HG02870 (cell line): ENCODE data around the gene EFNA4.

Experiments used
- ATAC-seq: cut with Tn5 transposase; IDR thresholded peaks from one replicate; pipeline ENCODE4 v1.9.1; 2021; ENCODE audit warnings: mild to moderate bottlenecking, moderate library complexity; ENCODE audit not compliant: unreplicated experiment

The EFNA4 gene

DNA sequence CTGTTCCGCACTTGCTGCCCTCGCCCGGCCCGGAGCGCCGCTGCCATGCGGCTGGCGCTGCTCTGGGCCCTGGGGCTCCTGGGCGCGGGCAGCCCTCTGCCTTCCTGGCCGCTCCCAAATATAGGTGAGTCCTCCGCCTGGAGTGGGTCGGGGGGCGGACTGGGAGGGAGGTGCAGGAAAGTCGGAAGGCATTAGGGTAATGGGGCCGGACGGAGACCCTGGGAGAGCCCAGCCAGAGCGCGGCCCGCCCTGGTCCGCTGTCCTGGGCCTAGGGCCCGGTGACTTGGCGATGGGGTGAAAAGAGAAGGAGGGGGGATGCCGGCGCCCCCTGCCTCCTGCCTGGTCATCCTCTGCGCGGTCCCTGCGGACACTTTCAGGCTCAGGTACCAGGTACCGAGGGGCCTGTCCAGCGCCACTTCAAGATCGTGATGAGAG lies 12.2 kb upstream of the EFNA4 start:
- no peak for ATAC-seq

DNA sequence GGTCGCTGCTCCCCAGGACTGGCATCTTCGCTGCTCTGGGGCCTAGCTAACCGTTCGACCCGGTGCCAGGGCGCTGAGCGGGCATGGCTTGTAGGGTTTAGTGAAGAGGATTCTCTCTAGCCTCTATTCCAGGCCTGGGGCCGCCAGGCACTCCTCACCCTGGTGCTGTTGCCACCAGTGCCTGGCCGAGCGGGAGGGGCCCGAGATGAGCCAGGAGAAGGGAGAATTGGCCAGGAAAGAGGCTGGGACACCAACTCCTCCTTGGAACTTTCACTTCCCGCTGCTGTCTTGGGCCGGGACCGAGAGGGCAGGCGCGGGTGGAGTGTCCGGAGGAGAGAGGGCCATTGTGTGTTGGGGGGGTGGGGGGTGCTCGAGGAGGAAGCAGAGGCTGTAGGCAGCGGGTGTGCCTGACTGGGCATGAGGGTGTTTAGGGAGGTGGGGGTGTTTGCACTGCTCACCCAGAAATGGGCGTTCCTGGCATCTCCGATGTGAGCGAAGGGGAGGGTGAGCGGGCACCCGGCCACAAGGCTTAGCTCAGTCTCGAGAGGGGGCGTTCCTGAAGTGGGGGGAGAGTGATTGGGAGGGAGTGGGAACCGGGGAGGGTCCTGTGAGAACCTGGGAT lies 11.7 kb upstream of the EFNA4 start:
- ATAC-seq, result no peak

DNA sequence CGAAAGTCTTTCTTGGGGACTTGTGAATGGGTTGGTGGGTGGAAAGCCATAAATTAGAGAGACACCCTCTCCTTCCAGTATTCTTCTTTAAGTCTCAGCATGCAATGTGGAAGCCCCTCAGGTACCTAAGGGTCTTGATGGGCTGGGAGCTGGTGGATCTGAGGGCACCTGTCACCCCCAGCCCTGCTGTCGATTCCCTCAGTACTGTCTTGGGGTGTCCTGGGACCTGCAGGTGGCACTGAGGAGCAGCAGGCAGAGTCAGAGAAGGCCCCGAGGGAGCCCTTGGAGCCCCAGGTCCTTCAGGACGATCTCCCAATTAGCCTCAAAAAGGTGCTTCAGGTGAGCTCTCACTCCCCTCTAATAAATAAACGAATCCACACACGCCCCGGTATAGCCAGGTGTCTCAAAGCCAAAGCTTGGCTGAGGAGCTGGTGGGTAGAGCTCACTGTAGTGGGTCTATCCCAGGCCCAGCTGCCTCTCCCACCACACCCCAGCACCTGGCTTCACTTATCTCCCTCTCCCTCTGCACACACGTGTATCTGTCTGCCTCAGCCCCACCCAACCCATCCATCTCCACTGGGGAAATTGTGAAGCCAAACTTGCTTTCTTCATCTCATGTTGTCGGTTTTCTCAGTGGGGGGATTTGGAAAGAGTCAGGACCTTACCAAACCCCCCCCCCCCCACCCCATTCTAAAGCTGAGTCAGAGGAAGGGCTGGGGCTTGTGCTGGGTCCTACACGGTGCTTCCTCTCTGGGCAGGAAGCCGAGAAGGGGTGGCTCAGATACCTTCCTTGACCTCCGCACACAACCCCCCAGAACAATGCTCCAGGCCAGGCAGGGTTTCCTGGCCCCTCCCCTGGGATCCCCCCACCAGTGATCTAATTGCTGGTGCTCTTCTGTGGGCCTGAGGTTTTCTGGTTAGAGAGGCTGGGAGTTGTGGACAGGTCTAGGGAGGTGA lies 10.8 kb upstream of the EFNA4 start:
- no peak for ATAC-seq

DNA sequence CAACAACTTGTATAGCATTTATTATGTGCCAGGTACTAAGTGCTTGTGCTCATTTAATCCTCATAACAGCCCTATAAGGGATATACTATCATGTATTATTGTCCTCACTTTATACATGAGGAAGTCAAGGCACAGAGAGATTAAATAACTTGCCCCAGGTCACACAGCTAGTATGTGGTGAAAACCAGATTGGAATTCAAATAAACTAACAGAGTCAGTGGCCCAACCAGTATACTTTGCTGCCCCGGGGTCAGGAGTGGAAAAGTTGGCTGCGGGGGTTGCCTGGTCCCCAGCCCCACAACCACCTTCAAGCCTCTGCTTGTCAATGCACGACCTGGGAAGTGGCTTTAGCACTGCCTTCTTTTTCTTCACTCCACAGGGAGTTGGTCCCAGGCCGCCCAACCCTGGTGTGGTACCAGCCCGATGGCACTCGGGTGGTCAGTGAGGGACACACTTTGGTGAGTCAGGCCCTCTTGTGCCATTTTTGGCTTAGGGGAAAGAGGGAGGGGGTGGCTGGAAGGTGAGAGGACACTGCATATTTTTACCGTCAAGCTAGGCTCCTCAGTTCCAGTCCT lies 9.9 kb upstream of the EFNA4 start:
- no peak for ATAC-seq

DNA sequence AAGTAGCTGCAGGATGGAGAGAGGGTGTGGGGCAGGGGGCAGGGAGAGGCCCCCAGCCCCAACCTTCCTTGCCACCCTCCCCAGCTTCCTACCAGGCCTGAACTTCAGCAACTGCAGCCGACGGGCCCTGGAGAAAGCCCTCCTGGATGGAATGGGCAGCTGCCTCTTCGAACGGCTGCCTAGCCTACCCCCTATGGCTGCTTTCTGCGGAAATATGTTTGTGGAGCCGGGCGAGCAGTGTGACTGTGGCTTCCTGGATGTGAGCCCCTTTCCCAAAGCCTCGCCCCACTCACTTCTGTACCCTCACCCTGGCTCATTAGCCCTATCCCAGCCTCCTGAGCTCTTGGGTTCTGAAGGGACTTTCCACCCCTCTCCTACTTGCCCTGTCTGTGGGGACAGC lies 6.4 kb upstream of the EFNA4 start:
- ATAC-seq, result no peak

DNA sequence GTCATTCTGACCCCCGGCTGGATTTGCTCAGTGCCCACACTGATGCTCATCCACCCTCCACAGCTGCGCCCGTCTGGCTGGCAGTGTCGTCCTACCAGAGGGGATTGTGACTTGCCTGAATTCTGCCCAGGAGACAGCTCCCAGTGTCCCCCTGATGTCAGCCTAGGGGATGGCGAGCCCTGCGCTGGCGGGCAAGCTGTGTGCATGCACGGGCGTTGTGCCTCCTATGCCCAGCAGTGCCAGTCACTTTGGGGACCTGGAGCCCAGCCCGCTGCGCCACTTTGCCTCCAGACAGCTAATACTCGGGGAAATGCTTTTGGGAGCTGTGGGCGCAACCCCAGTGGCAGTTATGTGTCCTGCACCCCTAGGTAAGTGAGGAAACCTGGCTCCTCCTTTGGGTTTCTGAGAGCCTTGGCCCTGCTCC lies 5.7 kb upstream of the EFNA4 start:
- no peak for ATAC-seq

DNA sequence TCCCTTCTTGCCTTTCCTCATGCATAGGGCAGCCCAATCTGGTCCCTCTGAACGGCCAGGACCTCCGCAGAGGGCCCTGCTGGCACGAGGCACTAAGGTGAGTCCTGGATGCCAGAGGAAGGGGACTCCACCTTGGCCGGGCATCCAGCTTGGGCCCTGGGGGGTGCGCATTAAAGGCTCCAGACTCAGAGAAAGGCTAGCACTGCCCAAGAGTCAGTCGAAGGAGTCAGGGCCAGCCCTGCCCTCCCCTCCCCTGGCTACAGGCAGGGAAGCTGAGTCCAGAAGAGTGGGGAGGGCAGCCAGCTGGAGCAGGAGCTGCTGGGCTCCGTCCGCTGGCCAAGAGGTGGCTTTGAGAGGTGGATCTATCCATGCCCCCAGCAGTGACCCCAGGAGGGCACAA lies 2.8 kb upstream of the EFNA4 start:
- ATAC-seq, result no peak

DNA sequence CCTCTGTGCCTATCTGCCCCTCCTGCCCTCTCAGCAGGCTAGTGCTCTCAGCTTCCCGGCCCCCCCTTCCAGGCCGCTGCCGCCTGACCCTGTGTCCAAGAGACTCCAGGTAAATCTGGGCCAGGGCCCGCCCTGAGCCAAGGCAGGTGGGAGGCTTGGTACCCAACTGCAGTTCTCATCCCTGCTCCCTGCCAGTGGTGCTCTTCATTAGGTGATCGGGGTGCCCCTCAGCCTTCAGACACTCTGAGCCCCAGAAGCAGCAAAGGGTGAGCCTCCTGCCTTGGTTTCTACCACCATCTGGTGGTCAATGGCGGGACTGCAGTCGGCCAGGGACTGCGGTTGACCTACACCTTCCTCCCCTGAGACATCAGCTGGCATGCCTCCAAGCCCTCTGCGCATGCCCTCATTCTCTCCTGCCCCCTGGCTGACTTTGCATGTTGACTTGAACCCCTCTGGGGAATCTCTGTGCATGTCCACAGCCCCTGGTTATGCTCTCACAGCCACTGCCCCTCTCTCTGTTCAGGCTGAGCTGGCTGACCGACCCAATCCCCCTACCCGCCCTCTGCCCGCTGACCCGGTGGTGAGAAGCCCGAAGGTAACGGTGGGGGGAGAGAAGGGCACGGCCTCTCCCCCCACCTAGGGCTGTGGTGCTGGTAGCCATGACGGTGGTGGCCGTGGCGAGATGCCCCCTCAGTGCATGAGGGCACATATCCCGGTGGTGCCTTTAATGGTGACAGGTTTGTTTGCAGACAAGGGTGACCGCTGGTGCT lies 2.0 kb upstream of the EFNA4 start:
- ATAC-seq, result peak; percentile 38

DNA sequence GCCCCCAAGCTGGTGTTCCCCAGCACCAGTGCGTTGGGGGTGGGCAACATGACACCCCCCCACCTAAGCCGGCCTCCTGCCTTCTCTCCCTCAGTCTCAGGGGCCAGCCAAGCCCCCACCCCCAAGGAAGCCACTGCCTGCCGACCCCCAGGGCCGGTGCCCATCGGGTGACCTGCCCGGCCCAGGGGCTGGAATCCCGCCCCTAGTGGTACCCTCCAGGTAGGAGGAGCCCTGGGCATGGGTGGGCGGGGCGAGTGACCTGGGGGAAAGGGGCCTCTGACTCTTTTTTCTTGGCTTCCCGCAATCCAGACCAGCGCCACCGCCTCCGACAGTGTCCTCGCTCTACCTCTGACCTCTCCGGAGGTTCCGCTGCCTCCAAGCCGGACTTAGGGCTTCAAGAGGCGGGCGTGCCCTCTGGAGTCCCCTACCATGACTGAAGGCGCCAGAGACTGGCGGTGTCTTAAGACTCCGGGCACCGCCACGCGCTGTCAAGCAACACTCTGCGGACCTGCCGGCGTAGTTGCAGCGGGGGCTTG lies 1.3 kb upstream of the EFNA4 start:
- no peak for ATAC-seq

DNA sequence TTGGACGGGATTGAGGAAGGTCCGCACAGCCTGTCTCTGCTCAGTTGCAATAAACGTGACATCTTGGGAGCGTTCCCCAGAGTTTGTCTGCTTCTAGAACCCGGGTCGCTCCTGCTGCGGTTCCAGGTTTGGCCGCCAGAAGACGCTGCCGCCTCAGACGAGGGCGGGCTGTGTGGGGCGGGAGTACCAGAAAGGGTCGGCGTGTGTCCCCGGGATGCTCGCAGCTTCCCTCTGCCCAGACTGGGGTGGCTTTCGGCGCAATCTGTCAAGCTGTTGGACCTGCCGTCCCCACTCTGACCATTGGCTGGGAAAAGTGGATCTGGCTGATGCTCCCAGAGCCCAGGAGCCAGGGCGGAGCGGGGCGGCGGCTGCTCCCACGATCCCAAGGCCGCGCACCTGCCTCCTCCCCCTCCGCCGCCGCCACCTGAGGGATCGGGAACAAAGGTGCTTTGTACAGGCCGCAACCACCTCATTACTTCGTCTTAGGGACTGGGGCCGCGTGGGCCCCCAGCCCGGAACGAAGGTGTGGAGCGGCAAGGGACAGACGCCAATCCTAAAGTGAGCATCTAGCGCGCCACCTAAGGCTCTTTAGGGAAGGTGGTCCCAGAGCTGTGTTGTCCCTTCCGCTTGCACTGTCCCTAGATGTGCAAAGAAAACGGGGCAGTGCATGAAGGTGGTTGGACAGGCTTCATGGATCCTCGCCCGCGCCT lies 683 bp upstream of the EFNA4 start:
- ATAC-seq, result no peak

DNA sequence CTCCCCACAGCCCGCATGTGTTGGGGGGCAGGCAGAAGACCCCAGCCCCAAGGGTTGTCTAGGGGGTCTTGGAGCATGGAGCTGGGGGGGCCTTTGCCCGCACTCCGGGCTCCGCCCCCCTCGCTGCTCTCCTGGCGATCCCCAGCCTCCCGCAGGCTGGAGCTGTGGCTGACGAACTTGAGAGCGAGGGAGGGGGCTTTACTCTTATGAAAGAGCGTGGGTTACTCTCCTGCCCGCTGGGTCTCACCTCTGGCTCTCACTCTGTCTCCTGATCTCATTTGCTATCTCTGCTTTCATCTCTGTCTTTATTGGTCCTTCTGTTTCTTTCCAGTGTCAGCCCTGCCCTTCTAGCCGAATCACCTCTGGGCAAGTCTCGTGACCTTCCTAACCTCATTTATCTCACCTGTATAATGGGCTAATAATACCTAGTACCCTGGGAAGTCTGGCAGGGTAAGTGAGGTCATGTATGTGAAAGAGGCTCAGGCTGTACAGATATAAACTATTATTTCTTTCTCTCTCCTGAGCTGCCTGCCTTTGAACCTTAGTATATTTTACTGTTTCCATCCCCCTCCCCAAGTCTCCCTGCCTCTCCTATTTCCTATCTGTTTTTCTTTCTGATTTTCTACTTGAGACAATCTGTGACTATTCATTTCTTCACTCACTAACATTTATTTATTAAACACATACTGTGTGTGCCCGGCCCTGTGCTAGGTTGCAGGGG lies 731 bp downstream of the EFNA4 start:
- no peak for ATAC-seq

DNA sequence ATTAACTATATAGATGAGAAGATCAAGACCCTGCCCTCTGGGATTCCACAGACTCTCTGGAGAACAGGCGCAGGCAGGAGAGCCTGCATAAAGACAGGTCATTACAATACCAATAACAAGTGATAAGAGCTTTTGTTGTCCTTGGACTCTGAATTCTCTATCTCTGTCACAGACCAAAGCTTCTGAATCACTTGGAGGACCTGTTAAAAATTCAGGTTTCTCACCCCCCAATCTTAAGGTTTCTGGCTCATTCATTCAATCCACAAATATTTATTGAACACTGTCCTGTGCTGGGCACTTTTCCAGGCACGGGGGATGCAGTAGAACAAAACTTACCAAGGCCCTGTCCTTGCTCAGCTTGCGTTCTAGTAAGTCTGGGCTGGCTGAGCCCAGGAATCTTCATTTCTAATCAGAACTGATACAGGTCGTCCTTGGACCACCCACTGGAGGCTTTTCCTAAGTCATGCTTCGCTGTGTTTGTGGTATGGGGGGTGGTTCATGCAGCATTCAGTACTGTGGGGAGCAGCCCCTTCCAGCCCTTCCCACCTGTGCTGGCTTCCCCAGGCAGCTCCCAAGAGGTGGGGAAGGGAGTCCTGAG lies 1.4 kb downstream of the EFNA4 start:
- no peak for ATAC-seq

DNA sequence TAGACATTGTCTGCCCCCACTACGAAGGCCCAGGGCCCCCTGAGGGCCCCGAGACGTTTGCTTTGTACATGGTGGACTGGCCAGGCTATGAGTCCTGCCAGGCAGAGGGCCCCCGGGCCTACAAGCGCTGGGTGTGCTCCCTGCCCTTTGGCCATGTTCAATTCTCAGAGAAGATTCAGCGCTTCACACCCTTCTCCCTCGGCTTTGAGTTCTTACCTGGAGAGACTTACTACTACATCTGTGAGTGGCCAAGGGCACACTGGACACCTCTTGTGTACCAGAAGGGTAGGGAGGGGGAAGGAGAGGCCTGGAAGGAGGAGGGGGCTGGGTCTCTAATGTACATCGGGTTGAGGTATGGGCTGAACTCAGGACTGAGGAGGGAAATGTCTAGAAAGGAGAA lies 3.2 kb downstream of the EFNA4 start:
- ATAC-seq, result no peak

DNA sequence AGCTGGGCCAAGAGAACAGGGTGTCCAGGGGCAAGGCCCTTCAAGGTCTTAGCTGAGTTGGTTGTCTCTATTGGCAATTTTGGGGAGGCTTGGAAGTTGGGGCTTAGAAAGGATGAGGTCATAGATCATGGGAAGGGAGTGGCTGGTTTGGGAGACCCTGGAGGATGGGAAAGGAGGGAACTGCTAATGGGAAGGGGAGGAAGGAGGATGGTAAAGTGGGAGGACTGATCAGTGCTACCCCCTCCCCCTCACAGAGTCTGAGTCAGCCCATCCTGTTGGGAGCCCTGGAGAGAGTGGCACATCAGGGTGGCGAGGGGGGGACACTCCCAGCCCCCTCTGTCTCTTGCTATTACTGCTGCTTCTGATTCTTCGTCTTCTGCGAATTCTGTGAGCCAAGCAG lies 5.1 kb downstream of the EFNA4 start:
- no peak for ATAC-seq

DNA sequence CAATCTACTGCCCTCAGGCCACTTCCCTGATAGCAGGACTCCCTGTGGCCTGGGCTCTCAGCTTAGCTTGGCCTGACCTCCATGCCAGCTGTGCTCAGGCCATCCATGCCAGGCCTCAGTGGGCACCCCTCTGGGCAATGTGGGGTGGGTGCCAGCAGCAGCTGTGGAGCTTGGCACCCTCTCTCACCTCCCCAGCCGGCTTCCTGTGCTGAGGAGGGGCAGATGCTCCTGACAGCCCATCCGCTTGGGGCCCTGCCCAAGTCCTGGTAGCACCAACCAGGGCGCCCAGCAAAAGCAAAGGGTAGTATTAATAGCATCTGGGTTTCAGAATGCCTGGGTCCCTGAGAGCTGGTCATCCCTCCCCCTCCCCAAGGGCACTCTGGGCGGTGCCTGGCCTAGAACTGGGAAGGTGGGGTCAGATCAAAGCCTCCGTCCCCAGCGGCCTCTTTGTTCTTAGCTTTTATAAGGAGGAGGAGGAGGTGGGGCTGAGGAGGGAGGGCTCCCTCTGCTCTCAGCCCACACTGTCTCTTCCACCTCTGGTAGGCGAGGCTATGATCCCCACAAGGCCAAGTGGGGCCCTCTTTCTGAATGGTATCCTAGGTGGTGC lies 6.1 kb downstream of the EFNA4 start:
- ATAC-seq, result no peak

DNA sequence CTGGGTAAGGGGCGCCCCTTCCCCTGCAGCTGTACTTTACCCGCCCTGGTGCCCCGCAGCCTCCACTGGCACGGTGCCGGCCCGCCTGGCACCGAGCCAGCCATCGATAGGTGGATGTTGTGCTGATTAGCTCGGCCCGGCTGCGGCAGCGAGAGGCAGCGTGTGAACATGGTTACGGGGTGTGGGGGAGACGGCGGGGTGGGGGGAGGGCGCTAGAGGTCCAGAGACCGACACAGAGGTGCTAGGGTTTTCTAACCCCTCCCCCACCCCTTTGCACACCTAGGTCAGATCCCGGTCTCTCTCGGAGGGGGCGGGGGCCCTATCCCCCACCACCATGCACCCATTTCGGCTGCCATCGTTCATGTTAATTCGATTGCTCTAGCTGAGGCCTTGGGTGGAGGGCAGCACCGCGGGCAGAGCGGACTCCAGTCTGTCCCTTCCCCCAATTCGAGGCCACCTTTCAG lies 6.7 kb downstream of the EFNA4 start:
- no peak for ATAC-seq

DNA sequence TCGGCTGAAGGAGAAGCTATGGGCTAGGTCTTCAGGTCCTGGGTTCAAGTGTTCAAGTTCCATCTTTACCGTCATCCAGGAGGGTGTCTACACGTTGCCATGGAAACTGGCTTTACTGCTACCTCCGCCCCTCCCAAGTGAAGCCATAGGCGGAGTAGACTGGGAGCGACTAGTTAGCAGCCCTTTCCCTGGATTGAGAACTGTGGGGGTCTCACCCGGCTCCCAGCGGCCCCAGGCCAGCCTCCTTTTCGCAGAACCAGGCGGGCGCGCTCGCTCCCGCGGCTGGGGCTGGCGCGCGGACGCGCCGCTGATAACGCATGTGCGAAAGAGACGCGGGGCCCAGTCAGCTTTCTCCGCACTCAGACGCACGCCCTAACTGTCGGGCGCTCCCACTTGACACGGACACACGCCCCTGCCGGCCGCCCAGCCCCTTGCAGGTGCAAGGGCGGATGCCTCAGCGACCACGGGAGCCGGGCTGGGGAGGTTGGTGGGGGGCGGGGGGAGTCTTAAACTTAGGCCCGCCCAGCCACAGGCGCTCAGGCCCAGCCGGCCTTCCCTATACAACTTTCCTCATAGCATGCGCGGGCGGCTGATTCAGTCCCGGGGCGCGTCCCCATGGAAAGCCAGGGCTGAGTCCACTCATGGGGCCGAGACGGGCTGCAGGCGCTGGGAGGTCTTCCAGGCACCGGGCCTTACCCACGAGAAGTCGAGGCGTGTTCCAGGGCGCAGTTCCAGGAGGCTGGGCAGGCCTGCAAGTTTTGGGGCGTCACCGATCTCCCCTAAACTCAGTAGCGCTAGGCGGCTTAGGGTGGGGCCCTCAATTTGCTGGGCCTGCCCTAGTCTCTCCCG lies 7.4 kb downstream of the EFNA4 start:
- ATAC-seq, result no peak

DNA sequence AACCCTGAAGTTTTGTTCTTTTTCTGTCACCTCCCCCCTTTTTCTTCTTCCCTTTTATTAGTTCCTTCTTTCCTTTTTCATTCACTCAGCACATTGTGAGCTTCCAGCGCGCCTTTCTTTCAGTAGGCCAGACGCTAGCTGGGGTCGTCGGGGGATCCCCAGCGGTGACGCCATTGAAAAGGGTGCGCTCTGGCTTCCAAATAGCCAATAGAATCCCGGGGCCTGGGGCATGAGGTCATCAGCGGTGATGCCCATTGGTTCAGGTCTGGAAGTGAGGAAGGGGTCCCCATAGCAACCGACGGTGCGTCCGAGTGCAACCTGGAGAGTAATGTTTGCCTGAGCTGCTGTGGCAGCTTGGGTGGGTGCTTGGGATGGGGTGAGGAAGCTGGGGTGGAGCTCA lies 8.2 kb downstream of the EFNA4 start:
- no peak for ATAC-seq
